Measurements from ENCODE around the gene WRAP73.
"Not testable (repeated sequence)": the region's sequence is repeated elsewhere in the genome, so short reads cannot be mapped to it uniquely, and the experiment has no call there.

The WRAP73 gene

GRCh38 chr1:3627515-3628253 is 22.2 kb downstream of the WRAP73 start:
- DNase-seq = no peak

- DNase-seq = no peak
Measured at GRCh38 chr1:3626025-3626424, 23.9 kb downstream of the WRAP73 start.

GRCh38 chr1:3625151-3625907 is 24.6 kb downstream of the WRAP73 start:
- DNase-seq = no peak

GRCh38 chr1:3624200-3625136 is 25.4 kb downstream of the WRAP73 start, which contains the start of gene TPRG1L:
Gene TPRG1L (plus strand): TSS chr1:3625015. CDS start chr1:3625073, 58 bp downstream.
- peak; percentile 80 for DNase-seq

- no peak for DNase-seq
Measured at GRCh38 chr1:3623441-3624199, 26.3 kb downstream of the WRAP73 start.

- DNase-seq = not testable (repeated sequence)
Measured at GRCh38 chr1:3622102-3622501, 27.8 kb downstream of the WRAP73 start.

- DNase-seq = not testable (repeated sequence)
Measured at GRCh38 chr1:3621151-3621671, 28.7 kb downstream of the WRAP73 start.

GRCh38 chr1:3620708-3621107 is 29.2 kb downstream of the WRAP73 start:
- no peak for DNase-seq

GRCh38 chr1:3618881-3619671 is 30.8 kb downstream of the WRAP73 start:
- DNase-seq = peak; percentile 21

GRCh38 chr1:3618531-3618880 is 31.4 kb downstream of the WRAP73 start:
- DNase-seq = no peak

GRCh38 chr1:3617806-3618345 is 32.0 kb downstream of the WRAP73 start:
- DNase-seq = no peak

GRCh38 chr1:3616861-3617260 is 33.0 kb downstream of the WRAP73 start:
- no peak for DNase-seq

GRCh38 chr1:3614755-3615742 is 34.9 kb downstream of the WRAP73 start:
- no peak for DNase-seq

- DNase-seq = no peak
Measured at GRCh38 chr1:3612123-3612522, 37.8 kb downstream of the WRAP73 start.

GRCh38 chr1:3611170-3612019 is 38.5 kb downstream of the WRAP73 start, which contains the start of gene MEGF6:
Gene MEGF6 (minus strand): TSS chr1:3611508. CDS start chr1:3611268, 240 bp downstream.
- peak; percentile 45 for DNase-seq

GRCh38 chr1:3610527-3611169 is 39.3 kb downstream of the WRAP73 start:
- no peak for DNase-seq

- no peak for DNase-seq
Measured at GRCh38 chr1:3609769-3610526, 40.0 kb downstream of the WRAP73 start.

Measured in NCI-H748 treated with DMSO at 0.1 percent for 48 hours (cell line).